Measurements from ENCODE around the gene TANC2. TPM values are rescaled to one million over a fixed set of nuclear protein-coding genes. Genes with fewer than 3 reads are reported as not detected.
A peak's percentile ranks its signal among the peaks of the same experiment; 100 is the strongest.

TANC2 gene
- total RNA-seq, 1 donor from 2014 or later, result 3.8 TPM

DNA sequence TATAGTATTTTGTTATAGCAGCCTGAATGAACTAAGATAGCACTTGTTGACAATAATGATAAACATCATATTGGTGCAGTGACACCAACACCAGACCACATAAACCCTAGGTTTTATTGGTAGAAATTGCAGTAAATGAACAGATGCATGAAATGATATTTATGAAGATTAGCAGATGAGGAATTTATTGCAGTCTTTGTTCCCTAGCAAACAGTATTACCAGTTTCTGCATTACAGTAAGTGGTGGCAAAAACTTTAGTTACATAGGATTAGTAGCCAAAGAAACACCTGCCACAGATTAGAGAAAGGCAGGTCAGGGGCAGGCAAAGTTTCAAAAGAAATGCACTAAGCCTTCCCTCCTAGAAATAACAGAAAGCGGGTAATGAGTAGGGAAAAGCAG is 17.7 kb upstream of the TANC2 start:
- Histone ChIP-seq H3K27me3 (no peaks in the 10 kb centered on the region), H3K4me1 (peaks cover 0 to 5% of the 10 kb centered on the region in 2 donors), H3K36me3 (no peaks in the 10 kb centered on the region), H3K27ac (no peak overlapping the region), H3K4me3 (no peak overlapping the region), H3K9me3 (peaks cover 9 to 15% of the 10 kb centered on the region in 2 donors)
- no peak for DNase-seq (ENCODE audit: low spot score in 2 of 2)
- intact Hi-C loops (cut with DNase I), result no loop called here
- TF ChIP-seq, protein P1, sequence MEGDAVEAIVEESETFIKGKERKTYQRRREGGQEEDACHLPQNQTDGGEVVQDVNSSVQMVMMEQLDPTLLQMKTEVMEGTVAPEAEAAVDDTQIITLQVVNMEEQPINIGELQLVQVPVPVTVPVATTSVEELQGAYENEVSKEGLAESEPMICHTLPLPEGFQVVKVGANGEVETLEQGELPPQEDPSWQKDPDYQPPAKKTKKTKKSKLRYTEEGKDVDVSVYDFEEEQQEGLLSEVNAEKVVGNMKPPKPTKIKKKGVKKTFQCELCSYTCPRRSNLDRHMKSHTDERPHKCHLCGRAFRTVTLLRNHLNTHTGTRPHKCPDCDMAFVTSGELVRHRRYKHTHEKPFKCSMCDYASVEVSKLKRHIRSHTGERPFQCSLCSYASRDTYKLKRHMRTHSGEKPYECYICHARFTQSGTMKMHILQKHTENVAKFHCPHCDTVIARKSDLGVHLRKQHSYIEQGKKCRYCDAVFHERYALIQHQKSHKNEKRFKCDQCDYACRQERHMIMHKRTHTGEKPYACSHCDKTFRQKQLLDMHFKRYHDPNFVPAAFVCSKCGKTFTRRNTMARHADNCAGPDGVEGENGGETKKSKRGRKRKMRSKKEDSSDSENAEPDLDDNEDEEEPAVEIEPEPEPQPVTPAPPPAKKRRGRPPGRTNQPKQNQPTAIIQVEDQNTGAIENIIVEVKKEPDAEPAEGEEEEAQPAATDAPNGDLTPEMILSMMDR (IDR thresholded peaks at IDR 0.05), result no peak

DNA sequence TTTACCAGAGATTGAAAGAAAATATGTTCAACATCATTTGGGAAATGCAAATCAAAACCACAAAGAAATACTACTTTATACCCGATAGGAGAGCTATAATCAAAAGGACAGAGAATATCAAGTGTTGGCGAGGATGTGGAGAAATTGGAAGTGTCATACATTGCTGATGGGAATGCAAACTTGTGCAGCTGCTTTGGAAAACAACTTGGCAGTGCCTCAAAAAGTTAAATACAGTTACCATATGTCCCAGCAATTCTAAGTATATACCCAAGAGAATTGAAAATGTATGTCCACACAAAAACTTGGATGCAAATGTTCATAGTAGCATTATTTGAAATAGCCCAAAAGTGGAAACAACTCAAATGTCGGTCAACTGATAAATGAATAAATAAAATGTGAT is 17.0 kb upstream of the TANC2 start:
- Histone ChIP-seq H3K9me3 (peaks cover 9 to 15% of the 10 kb centered on the region in 2 donors), H3K27me3 (no peaks in the 10 kb centered on the region), H3K4me1 (peaks cover 0 to 5% of the 10 kb centered on the region in 2 donors), H3K36me3 (no peaks in the 10 kb centered on the region), H3K27ac (no peak overlapping the region), H3K4me3 (no peak overlapping the region)
- intact Hi-C loops (cut with DNase I), result no loop called here
- TF ChIP-seq, protein P1 (IDR thresholded peaks at IDR 0.05), result no peak
- DNase-seq (ENCODE audit: low spot score in 2 of 2), result no peak

DNA sequence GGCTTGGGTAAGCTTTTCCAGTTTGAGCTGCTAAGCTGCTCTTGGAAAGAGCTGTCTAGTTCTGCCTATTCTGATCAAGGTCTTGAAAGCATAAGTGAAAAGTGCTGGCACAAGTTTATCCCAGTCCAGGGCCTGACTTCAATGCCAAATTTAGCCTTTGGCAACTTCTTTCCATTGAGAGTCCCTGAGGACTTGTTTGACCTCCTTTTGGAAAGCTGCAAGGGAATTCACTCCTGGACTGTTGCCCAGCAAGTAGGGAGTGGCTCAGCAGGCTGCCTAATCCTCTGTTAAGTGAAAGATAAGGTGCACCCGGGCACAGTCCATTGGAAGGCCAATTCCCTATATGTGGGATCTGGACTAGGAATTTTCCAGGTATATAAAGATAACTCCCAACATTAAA is 16.0 kb upstream of the TANC2 start:
- Histone ChIP-seq H3K4me3 (no peak overlapping the region), H3K4me1 (peaks cover 0 to 5% of the 10 kb centered on the region in 2 donors), H3K27me3 (no peaks in the 10 kb centered on the region), H3K36me3 (no peaks in the 10 kb centered on the region), H3K9me3 (peaks cover 9 to 15% of the 10 kb centered on the region in 2 donors), H3K27ac (peak overlapping the region; percentile 42 to 60)
- DNase-seq (ENCODE audit: low spot score in 2 of 2), result peak; percentile 24 to 77
- TF ChIP-seq, protein P1 (IDR thresholded peaks at IDR 0.05), result no peak
- intact Hi-C loops (cut with DNase I), result no loop called here

DNA sequence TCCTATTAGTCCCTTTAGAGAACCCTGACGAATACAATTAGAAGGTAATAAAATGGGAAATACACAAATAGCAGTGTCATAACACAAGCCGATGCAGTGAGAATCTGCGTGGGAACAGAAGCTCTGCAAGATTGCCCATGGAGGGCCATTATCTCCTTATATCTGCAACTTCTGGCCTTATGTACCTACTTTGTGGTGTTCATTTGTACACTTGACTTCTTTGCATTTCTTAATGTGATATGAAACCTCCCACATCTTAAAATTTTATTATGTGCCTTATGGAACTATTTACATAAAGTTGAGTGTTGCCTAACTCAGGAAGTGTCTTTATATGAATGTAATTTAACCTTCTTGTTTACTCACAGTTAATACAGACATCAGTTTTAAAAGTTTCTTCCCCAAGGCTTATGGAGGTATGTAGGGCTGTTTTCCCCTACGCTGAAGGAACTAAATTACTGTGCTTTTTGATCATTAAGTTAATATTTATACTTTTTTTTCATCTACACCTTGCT is 10.1 kb upstream of the TANC2 start:
- no peaks in the 10 kb centered on the region for H3K4me1 ChIP-seq
- no peaks in the 10 kb centered on the region for H3K36me3 ChIP-seq
- TF ChIP-seq, protein P1 (IDR thresholded peaks at IDR 0.05), result no peak
- no peak overlapping the region for H3K4me3 ChIP-seq
- no peak overlapping the region for H3K27ac ChIP-seq
- no peak for DNase-seq (ENCODE audit: low spot score in 2 of 2)
- no peaks in the 10 kb centered on the region for H3K27me3 ChIP-seq
- H3K9me3 ChIP-seq, result peaks cover 6 to 7% of the 10 kb centered on the region in 2 donors
- intact Hi-C loops (cut with DNase I), result no loop called here

DNA sequence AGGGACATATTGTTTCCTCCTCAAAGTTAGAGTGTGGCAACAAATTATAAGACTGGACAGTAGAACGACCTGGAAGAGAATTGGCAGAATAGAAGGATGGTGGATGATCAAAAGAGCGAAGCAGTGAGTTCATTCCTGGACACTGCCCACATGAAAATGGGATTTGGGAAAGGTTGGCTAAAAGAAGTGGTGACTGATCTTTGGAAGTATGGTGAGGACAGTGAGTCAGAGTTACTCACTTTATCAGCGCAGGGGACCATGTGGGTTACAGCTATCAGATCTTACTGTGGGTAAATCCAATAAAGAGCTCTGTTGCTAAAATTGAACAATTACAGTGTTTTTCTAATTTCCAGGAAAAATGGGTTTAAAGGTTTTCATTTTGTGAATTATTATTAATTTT is 2.7 kb upstream of the TANC2 start:
- peaks cover 0 to 7% of the 10 kb centered on the region in 2 donors for H3K4me1 ChIP-seq
- TF ChIP-seq, protein P1 (IDR thresholded peaks at IDR 0.05), result no peak
- no peaks in the 10 kb centered on the region for H3K9me3 ChIP-seq
- intact Hi-C loops (cut with DNase I), result no loop called here
- no peak for DNase-seq (ENCODE audit: low spot score in 2 of 2)
- no peak overlapping the region for H3K27ac ChIP-seq
- H3K36me3 ChIP-seq, result no peaks in the 10 kb centered on the region
- H3K4me3 ChIP-seq, result no peak overlapping the region
- H3K27me3 ChIP-seq, result no peaks in the 10 kb centered on the region

DNA sequence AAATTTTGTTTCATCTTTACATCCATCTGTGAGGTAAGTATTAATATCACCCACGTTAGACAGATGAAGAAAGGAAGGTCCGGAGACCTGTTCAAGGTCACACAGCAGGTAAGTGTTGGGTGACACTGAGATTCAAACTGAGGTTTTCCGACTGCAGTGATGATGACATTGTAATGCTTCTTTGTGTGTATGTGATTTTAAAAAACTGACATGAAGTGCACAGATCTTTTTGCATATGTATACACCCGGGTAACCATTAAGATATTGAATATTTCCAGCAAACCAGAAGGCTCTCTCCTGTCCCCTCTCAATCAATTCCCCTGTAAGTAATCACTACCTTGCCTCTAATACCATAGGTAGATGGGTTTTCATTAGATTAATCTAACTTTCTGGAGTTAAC is 1.5 kb upstream of the TANC2 start:
- DNase-seq (ENCODE audit: low spot score in 2 of 2), result no peak
- Histone ChIP-seq H3K4me3 (no peak overlapping the region), H3K27me3 (no peaks in the 10 kb centered on the region), H3K36me3 (no peaks in the 10 kb centered on the region), H3K27ac (peak overlapping the region in 1 of 2 donors; percentile 81), H3K9me3 (no peaks in the 10 kb centered on the region), H3K4me1 (peaks cover 0 to 7% of the 10 kb centered on the region in 2 donors)
- TF ChIP-seq, protein P1 (IDR thresholded peaks at IDR 0.05), result no peak
- intact Hi-C loops (cut with DNase I), result no loop called here
